Gastrocnemius medialis (tissue), 4 donors: Measurements from ENCODE around the gene GYS2.

Experiments used
- POLR2A ChIP-seq, 2 donors: fragments of 450-650 bp; IDR thresholded peaks; one replicate each; pipeline ENCODE4 v1.6.1; 2017; ENCODE audit warnings: antibody characterized with exemption in 2 of 2, mild to moderate bottlenecking in 2 of 2, moderate library complexity in 2 of 2
- TF ChIP-seq, protein P1 (sequence below), 5 experiments: fragments of 450-650 bp in 3 of 5; fragments of 200-600 bp in 2 of 5; sonication (generic) in 2 of 5; IDR thresholded peaks in 4 of 5; conservative IDR thresholded peaks in 1 of 5; 1 replicate in 4 of 5; 2 replicates in 1 of 5; pipeline ENCODE4 v1.5.1; 2016 to 2019; ENCODE audit warnings: antibody characterized with exemption in 5 of 5, mild to moderate bottlenecking in 3 of 5, moderate library complexity in 3 of 5

DNA sequence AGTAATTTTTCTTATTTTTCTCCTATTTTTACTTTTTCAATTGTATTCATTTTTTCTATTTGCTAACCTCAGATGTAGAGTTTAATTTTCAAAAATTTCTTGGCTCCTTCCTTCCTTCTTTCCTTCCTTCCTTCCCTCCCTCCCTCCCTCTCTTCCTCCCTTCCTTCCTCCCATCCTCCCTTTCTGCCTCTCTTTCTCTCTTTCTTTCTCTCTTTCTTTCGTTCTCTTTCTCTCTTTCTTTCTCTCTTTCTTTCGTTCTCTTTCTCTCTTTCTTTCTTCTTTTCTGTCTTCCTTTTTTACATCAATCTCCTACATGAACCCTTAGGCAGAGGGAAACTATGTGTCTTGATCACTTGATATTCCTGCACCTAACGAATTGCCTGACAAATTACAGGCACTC lies 12.4 kb upstream of the GYS2 start:
- TF ChIP-seq, protein P1, sequence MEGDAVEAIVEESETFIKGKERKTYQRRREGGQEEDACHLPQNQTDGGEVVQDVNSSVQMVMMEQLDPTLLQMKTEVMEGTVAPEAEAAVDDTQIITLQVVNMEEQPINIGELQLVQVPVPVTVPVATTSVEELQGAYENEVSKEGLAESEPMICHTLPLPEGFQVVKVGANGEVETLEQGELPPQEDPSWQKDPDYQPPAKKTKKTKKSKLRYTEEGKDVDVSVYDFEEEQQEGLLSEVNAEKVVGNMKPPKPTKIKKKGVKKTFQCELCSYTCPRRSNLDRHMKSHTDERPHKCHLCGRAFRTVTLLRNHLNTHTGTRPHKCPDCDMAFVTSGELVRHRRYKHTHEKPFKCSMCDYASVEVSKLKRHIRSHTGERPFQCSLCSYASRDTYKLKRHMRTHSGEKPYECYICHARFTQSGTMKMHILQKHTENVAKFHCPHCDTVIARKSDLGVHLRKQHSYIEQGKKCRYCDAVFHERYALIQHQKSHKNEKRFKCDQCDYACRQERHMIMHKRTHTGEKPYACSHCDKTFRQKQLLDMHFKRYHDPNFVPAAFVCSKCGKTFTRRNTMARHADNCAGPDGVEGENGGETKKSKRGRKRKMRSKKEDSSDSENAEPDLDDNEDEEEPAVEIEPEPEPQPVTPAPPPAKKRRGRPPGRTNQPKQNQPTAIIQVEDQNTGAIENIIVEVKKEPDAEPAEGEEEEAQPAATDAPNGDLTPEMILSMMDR (IDR thresholded peaks at IDR 0.05 in 4 of 5, conservative IDR thresholded peaks at IDR 0.05 in 1 of 5): no peak
- no peak for TF ChIP-seq POLR2A (IDR thresholded peaks at IDR 0.05)
